HG03457 (cell line): Measurements from ENCODE around the gene ST6GALNAC3.

Source experiments
- ATAC-seq: cut with Tn5 transposase; IDR thresholded peaks from one replicate; pipeline ENCODE4 v1.9.1; 2021; ENCODE audit warnings: moderate number of reproducible peaks; ENCODE audit not compliant: unreplicated experiment

Gene ST6GALNAC3

DNA sequence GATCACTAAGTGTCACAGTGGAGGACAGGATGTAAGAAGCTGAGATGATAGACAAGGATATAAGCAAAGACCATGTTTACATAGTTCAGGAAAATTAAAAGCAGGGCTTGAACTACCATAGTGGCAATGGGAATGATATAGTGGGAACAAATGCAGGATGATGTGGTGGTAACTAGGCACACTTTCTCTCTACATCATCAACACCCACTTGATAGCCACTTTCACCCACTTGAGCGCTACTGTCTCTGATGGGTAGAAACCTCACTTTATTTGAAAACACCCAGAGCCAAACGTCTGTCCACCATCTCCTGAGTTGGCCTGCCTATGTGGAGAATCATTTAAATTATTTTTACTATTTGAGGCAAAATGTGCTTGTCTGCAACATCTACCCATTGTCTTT lies 487.7 kb downstream of the ST6GALNAC3 start:
- ATAC-seq: no peak

- ATAC-seq: no peak
Observed at GRCh38 chr1:76568573-76569238, 494.2 kb downstream of the ST6GALNAC3 start.

DNA sequence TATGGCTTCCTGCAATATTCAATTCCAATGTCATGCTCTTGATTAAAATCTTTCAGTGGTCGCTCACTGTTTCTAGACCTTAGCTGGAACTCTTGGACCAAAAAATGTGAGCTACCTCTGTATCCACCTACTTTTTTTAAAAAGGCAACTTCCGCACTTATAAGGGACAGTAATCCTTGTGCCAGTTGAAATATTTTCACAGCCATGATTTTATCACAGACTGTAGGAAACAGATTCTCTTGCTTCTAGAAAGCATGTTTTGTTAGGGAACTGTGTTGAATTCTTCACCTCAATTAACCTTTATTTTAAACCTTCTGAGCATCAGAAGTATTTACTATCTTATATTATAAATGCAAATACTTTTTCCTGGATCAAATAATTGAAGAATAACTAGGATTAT lies 496.7 kb downstream of the ST6GALNAC3 start:
- no peak for ATAC-seq

DNA sequence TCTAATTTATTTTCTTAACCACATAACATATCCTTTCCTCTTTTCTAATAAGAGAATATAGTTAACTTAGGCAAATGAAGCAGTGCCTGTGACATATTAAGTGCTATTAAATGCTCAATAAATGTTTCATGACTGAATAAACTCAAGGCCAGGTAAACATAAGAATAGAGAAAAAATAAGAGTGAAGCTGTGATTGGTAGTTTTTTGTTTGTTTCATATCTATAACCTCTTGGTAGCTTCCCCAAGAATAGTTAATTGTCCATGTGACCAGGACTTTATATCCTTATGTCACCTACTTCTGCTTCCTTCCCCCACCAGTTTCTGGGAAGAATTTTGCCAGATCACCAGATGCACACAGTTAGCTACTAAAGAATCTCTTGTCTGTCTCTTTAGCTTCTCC lies 497.7 kb downstream of the ST6GALNAC3 start:
- no peak for ATAC-seq

- ATAC-seq: no peak
Observed at GRCh38 chr1:76576876-76577524, 502.5 kb downstream of the ST6GALNAC3 start.

GRCh38 chr1:76577525-76578185 lies 503.1 kb downstream of the ST6GALNAC3 start:
- no peak for ATAC-seq

GRCh38 chr1:76580206-76580605 lies 505.7 kb downstream of the ST6GALNAC3 start:
- ATAC-seq: no peak

DNA sequence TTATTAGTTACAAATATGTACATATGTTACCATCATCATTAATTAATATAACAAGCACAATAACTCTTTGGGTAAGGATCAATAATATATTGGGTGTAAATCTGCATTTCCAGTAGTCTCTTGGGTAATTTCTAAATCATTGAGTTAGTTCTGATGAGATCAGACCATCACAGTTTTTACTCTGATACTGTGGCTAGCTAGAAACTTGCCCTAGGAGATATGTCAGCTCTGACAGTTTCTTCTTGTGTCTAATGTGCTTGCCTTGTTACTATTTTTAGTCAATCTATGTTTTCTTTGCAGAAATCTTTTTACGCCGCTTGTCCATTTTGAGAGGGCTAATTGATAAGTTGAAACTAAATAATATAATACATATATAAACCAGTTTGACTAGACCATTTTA lies 507.2 kb downstream of the ST6GALNAC3 start:
- no peak for ATAC-seq

- ATAC-seq: no peak
Observed at GRCh38 chr1:76583235-76583868, 508.8 kb downstream of the ST6GALNAC3 start.

DNA sequence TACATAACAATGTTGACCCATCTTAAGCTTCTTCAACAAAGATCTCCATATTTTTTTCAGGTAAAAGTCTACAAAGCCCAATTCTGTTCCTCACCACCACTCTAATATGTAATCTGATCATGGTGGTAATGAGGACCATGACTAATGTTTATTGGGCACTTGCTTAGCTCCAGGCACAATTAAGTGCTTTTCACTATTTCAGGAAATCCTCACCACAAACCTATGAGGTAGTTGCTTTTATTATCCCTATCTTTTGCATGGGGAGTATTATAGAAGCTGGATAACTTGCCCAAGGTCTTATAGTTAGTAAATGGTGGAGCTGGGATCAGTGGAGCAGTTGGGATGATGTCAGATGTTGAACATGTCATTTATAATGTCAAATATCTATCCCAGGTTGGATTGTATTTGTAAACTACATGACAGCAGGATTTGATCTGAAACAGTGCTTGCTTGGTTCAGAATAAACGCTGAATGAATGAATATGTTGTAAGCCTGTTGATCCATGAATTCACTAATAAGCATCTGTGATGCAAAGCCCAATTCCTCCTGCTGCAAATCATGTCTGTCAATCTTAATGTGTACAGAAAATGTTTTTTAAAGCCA lies 509.4 kb downstream of the ST6GALNAC3 start:
- ATAC-seq: no peak

GRCh38 chr1:76585980-76586674 lies 511.6 kb downstream of the ST6GALNAC3 start:
- no peak for ATAC-seq

- ATAC-seq: no peak
Observed at GRCh38 chr1:76587212-76587611, 512.7 kb downstream of the ST6GALNAC3 start.

DNA sequence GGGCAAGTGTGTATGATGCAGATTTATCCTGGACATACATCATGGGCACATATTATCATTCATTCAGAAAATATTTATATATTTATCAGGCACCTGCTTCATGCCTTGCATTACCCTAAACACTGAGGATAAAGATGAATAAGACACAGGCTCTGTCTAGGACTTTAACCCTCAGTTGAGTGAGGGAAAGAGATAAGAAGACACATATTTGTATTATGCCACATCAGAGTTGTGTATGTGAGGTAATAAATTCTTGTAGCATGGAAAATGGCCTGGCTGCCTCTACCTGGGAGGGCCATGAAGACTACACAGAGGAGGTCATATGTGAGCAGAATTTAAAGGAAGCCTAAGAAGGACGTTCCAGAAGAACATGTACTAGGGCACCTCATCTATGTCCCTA lies 516.9 kb downstream of the ST6GALNAC3 start:
- no peak for ATAC-seq

DNA sequence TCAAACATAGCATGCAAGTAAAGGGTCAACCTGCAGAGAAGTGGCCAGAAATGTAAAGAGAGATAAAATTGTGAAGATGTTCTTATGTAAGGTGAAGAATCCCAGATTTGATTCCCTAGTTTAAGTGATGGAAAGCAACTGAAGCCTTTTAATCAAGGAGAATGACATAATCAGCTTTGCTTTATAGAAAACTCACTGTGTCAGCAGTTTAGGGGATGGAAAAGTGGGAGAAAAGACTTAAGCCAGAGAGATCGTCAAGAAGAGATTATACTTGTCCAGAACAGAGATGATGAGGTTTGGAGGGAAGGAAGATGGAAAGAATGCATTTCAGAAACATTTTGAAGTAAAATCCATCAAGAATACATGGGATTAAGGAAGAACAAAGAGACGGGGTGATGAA lies 517.4 kb downstream of the ST6GALNAC3 start:
- ATAC-seq: no peak

DNA sequence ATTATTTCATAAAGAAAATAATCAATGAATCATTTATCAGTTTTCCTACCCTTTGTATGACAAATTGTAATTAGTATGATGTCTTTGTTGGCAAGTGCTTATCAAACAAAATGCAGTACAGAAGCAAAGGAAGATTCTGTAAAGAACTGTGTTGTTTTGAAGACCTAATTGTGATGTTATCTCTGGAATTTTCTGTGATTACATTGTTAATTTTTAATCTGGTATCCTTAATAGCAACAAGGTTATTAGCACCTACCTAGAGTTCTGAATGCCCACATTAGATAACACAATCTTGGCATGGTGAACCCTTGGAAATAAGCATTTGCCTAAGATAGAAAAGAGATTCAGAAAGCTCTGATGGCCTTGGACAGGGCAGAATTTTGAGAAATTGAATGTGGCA lies 518.6 kb downstream of the ST6GALNAC3 start:
- no peak for ATAC-seq

- no peak for ATAC-seq
Observed at GRCh38 chr1:76593618-76594017, 519.1 kb downstream of the ST6GALNAC3 start.

DNA sequence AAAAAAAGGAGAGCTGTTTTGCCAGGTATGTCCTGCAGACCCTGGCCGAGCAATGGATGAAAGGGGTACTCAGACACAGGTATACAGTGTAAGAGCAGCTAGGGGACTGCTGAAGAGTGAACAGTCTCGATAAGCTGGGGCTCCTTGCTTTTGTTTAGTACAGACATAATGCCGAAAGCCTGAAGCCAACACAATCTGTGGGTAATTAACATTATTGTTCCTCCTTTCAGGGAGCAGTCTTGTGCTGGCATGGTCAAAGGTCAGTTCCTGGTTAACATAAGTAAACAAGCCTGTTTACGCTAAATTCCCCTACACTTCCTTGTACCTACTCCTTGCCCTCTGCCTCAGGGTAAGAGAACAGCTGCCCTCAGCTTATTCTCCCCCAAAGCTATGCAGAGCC lies 520.5 kb downstream of the ST6GALNAC3 start:
- no peak for ATAC-seq

GRCh38 chr1:76601465-76601864 lies 526.9 kb downstream of the ST6GALNAC3 start:
- ATAC-seq: no peak

- ATAC-seq: no peak
Observed at GRCh38 chr1:76607717-76608116, 533.2 kb downstream of the ST6GALNAC3 start.

DNA sequence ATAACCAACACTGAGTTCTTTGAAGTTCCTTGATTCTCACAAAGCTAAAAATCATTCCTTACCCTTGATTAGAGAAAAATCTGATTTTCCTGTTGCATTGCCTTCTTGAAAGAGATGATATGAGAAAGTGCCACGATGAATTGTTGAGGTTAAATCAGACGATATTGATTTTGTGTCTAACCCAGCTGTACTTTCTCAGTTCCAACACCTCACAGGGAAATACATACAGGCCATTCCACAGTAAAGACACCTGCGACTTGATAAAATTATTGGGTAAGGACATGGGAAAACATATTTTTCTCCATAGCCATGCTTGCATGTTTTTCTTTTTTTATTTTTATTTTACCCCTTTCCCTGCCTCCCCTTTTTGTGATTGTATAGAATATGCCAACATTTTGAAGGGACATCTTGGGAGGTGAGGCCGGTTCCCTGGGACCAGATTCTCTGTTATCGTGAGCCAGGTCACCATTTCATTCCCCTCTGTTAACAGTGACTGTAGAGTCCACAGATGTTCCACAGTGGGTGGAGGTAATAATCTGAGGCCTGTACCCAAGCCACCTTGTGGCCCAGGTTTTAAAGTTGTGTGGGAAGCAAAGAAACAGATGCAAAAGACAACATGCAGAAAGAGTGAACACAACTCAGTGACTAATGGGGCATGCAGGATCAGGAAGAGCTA lies 537.4 kb downstream of the ST6GALNAC3 start:
- no peak for ATAC-seq
